Activated T-cell treated with anti-CD3 and anti-CD28 coated beads for 48 hours (primary cell): Measurements from ENCODE around the gene PAPLN.

Experiments
- DNase-seq: peaks from one replicate; pipeline ENCODE4 v3.0.0-alpha.2; 2020; ENCODE audit warnings: low read depth

PAPLN gene

GRCh38 chr14:73230051-73230450 is 7.3 kb upstream of the PAPLN start:
- DNase-seq: no peak

- no peak for DNase-seq
Observed at GRCh38 chr14:73231981-73232851, 5.1 kb upstream of the PAPLN start.

GRCh38 chr14:73232984-73233383 is 4.3 kb upstream of the PAPLN start:
- DNase-seq: no peak

- no peak for DNase-seq
Observed at GRCh38 chr14:73233564-73233963, 3.7 kb upstream of the PAPLN start.

- DNase-seq: no peak
Observed at GRCh38 chr14:73234029-73234428, 3.3 kb upstream of the PAPLN start.

GRCh38 chr14:73234586-73235394 is 2.5 kb upstream of the PAPLN start:
- no peak for DNase-seq

- no peak for DNase-seq
Observed at GRCh38 chr14:73235531-73236155, 1.7 kb upstream of the PAPLN start.

- no peak for DNase-seq
Observed at GRCh38 chr14:73236157-73236556, 1.1 kb upstream of the PAPLN start.

- no peak for DNase-seq
Observed at GRCh38 chr14:73236752-73237218, 521 bp upstream of the PAPLN start.

GRCh38 chr14:73237786-73238423 is 599 bp downstream of the PAPLN start:
- DNase-seq: no peak

GRCh38 chr14:73238424-73238852 is 1.1 kb downstream of the PAPLN start:
- no peak for DNase-seq

- no peak for DNase-seq
Observed at GRCh38 chr14:73238941-73239340, 1.6 kb downstream of the PAPLN start.

- DNase-seq: no peak
Observed at GRCh38 chr14:73239393-73240241, 2.3 kb downstream of the PAPLN start.

- no peak for DNase-seq
Observed at GRCh38 chr14:73240816-73241480, 3.6 kb downstream of the PAPLN start.

- DNase-seq: no peak
Observed at GRCh38 chr14:73241481-73242165, 4.3 kb downstream of the PAPLN start.

GRCh38 chr14:73242357-73242901 is 5.1 kb downstream of the PAPLN start:
- DNase-seq: no peak

- no peak for DNase-seq
Observed at GRCh38 chr14:73243341-73243740, 6.0 kb downstream of the PAPLN start.

GRCh38 chr14:73243748-73244147 is 6.4 kb downstream of the PAPLN start:
- DNase-seq: no peak

GRCh38 chr14:73244541-73245290 is 7.4 kb downstream of the PAPLN start:
- DNase-seq: no peak
